ENCODE results near the gene EXOC6B. TPM values are rescaled to one million over a fixed set of nuclear protein-coding genes. Genes with fewer than 3 reads are reported as not detected.
"Not testable (repeated sequence)": the region's sequence is repeated elsewhere in the genome, so short reads cannot be mapped to it uniquely, and the experiment has no call there.

Gene EXOC6B
- polyA plus RNA-seq, 4 donors: 6.9 to 12.6 (median 8.5) TPM

DNA sequence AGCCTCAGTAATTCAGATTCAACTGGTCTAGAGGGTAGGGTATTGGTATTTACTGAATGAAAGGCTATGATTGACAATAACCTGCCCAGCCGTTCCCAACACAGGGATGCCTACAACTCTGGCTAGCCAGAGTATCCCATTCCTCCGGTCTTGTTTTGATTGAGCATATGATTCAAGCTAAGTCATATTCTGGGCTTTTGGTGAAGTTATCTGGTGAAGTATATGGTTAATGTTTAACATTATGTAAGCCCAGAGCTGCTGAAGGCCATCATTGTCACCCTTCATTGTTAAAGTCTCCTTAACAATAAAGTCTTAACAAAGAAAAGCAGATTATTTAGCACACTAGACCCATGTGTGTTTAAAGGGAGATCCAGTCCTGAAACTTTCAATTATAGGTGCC is 152.6 kb downstream of the EXOC6B start:
- H3K4me1 ChIP-seq (ENCODE audit: control insufficient read depth in 3 of 3, insufficient read depth in 2 of 3, low read depth in 1 of 3, low read length in 2 of 3): peaks cover 0 to 2% (median 0%) of the 10 kb centered on the region in 3 donors
- H3K9me3 ChIP-seq (ENCODE audit: control insufficient read depth in 2 of 2, insufficient read depth in 1 of 2, low read depth in 1 of 2, low read length in 1 of 2): no peaks in the 10 kb centered on the region
- WGBS, 3 donors: 12 to 74% (median 35%) methylated on average over 2 of the region's 2 CpGs
- no peak overlapping the region for H3K27ac ChIP-seq (ENCODE audit: low read depth in 1 of 3, low read length in 2 of 3)
- H3K27me3 ChIP-seq (ENCODE audit: control insufficient read depth in 3 of 3, insufficient read depth in 3 of 3, low read length in 3 of 3): no peaks in the 10 kb centered on the region
- no peak overlapping the region for H3K4me3 ChIP-seq (ENCODE audit: low read depth in 1 of 3, low read length in 3 of 3)
- H3K36me3 ChIP-seq (ENCODE audit: control insufficient read depth in 3 of 3, insufficient read depth in 2 of 3, low read depth in 1 of 3, low read length in 3 of 3): no peaks in the 10 kb centered on the region
- peak; percentile 48 to 49 for DNase-seq
- FAIRE-seq: no peak

DNA sequence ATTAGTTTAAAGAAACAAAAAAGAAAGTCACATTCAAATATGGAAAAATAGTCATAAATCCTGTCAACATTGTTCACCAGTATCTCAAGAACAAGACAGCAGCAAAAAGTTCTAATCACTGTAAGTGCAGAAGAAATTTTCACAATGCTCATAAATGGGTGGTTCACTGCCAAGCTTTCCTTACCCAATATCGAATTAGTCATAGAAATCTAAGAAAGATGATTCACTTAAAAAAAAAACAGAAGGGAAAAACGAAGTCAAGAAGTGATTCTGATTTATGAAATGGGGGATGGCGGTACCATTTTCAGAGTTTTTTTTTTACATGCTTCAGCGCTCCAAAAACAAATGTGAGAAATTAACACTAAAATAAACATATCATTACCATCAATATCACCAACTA is 156.7 kb downstream of the EXOC6B start:
- Histone ChIP-seq H3K27me3 (ENCODE audit: control insufficient read depth in 3 of 3, insufficient read depth in 3 of 3, low read length in 3 of 3) (no peaks in the 10 kb centered on the region), H3K9me3 (ENCODE audit: control insufficient read depth in 2 of 2, insufficient read depth in 1 of 2, low read depth in 1 of 2, low read length in 1 of 2) (peaks cover 0 to 10% of the 10 kb centered on the region in 2 donors), H3K27ac (ENCODE audit: low read depth in 1 of 3, low read length in 2 of 3) (no peak overlapping the region), H3K4me1 (ENCODE audit: control insufficient read depth in 3 of 3, insufficient read depth in 2 of 3, low read depth in 1 of 3, low read length in 2 of 3) (peaks cover 0 to 2% (median 0%) of the 10 kb centered on the region in 3 donors), H3K36me3 (ENCODE audit: control insufficient read depth in 3 of 3, insufficient read depth in 2 of 3, low read depth in 1 of 3, low read length in 3 of 3) (peaks cover 0 to 5% (median 0%) of the 10 kb centered on the region in 3 donors), H3K4me3 (ENCODE audit: low read depth in 1 of 3, low read length in 3 of 3) (no peak overlapping the region)
- DNase-seq: no peak
- 79 to 84% (median 83%) methylated on average over 4 of the region's 4 CpGs for WGBS, 3 donors
- no peak for FAIRE-seq

DNA sequence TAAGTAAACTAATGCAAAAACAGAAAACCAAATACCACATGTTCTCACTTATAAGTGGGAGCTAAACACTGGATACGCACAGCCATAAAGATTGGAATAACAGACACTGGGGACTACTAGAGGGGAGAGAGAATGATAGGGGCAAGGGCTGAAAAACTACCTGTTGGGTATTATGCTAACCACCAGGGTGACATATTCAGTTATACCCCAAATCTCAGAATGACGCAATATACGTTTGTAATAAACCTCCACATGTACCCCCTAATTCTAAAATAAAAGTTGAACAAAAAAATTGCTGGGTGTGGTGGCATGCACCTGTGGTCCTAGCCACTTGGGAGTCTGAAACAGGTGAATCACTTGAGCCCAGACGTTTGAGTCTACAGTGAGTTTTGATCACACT is 157.2 kb downstream of the EXOC6B start:
- no peak for FAIRE-seq
- H3K27ac ChIP-seq (ENCODE audit: low read depth in 1 of 3, low read length in 2 of 3): no peak overlapping the region

DNA sequence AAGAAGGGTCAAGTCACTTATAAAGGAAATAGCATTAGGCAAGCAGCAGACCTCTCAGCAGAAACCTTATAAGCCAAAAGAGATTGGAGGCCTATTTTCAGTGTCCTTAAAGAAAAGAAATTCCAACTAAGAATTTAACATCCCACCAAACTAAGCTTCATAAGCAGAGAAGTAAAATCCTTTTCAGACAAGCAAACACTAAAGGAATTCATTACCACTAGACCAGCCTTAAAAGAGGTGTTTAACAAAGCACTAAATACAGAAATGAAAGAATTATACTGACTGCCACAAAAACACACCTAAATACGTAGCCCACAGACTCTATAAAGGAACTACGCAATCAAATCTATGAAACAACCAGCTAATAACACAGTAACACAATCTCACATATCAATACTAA is 160.4 kb downstream of the EXOC6B start:
- 95 to 97% (median 96%) methylated on average over 2 of the region's 2 CpGs for WGBS, 3 donors
- H3K4me3 ChIP-seq (ENCODE audit: low read depth in 1 of 3, low read length in 3 of 3): no peak overlapping the region
- H3K4me1 ChIP-seq (ENCODE audit: control insufficient read depth in 3 of 3, insufficient read depth in 2 of 3, low read depth in 1 of 3, low read length in 2 of 3): no peaks in the 10 kb centered on the region
- FAIRE-seq (no peak), DNase-seq (no peak)
- H3K9me3 ChIP-seq (ENCODE audit: control insufficient read depth in 2 of 2, insufficient read depth in 1 of 2, low read depth in 1 of 2, low read length in 1 of 2): peaks cover 0 to 17% of the 10 kb centered on the region in 2 donors
- no peak overlapping the region for H3K27ac ChIP-seq (ENCODE audit: low read depth in 1 of 3, low read length in 2 of 3)
- H3K36me3 ChIP-seq (ENCODE audit: control insufficient read depth in 3 of 3, insufficient read depth in 2 of 3, low read depth in 1 of 3, low read length in 3 of 3): peaks cover 0 to 5% (median 0%) of the 10 kb centered on the region in 3 donors
- H3K27me3 ChIP-seq (ENCODE audit: control insufficient read depth in 3 of 3, insufficient read depth in 3 of 3, low read length in 3 of 3): no peaks in the 10 kb centered on the region

More for the DNA sequence above, 157.2 kb downstream of the EXOC6B start:
- no peak overlapping the region for H3K4me3 ChIP-seq (ENCODE audit: low read depth in 1 of 3, low read length in 3 of 3)
- no peak for DNase-seq
- peaks cover 0 to 13% of the 10 kb centered on the region in 2 donors for H3K9me3 ChIP-seq (ENCODE audit: control insufficient read depth in 2 of 2, insufficient read depth in 1 of 2, low read depth in 1 of 2, low read length in 1 of 2)
- 92 to 94% (median 93%) methylated on average over 4 of the region's 4 CpGs for WGBS, 3 donors
- peaks cover 0 to 2% (median 0%) of the 10 kb centered on the region in 3 donors for H3K4me1 ChIP-seq (ENCODE audit: control insufficient read depth in 3 of 3, insufficient read depth in 2 of 3, low read depth in 1 of 3, low read length in 2 of 3)
- H3K27me3 ChIP-seq (ENCODE audit: control insufficient read depth in 3 of 3, insufficient read depth in 3 of 3, low read length in 3 of 3): no peaks in the 10 kb centered on the region
- H3K36me3 ChIP-seq (ENCODE audit: control insufficient read depth in 3 of 3, insufficient read depth in 2 of 3, low read depth in 1 of 3, low read length in 3 of 3): peaks cover 0 to 5% (median 0%) of the 10 kb centered on the region in 3 donors

DNA sequence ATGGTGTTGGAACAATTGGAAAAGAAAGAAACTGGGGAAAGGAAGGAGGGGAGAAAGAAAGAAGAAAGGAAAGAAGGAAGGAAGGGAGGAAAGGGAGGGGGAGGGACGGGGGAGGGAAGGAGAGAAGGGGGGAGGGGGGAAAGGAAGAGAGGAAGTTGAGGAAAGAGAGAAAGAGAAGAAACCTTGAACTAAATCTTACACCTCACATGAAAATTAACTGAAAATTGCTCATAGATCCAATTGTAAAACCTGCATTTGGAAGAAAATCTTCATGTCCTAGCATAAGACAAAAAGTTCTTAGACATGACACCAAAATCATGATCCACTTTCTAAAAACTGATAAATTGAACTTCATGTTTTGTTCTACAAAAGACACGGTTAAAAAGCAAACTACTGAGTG is 163.8 kb downstream of the EXOC6B start:
- 67 to 88% (median 80%) methylated on average over 2 of the region's 2 CpGs for WGBS, 3 donors
- FAIRE-seq (no peak), DNase-seq (no peak)
- no peaks in the 10 kb centered on the region for H3K4me1 ChIP-seq (ENCODE audit: control insufficient read depth in 3 of 3, insufficient read depth in 2 of 3, low read depth in 1 of 3, low read length in 2 of 3)
- H3K9me3 ChIP-seq (ENCODE audit: control insufficient read depth in 2 of 2, insufficient read depth in 1 of 2, low read depth in 1 of 2, low read length in 1 of 2): peaks cover 0 to 17% of the 10 kb centered on the region in 2 donors
- peaks cover 0 to 5% (median 0%) of the 10 kb centered on the region in 3 donors for H3K36me3 ChIP-seq (ENCODE audit: control insufficient read depth in 3 of 3, insufficient read depth in 2 of 3, low read depth in 1 of 3, low read length in 3 of 3)
- H3K27me3 ChIP-seq (ENCODE audit: control insufficient read depth in 3 of 3, insufficient read depth in 3 of 3, low read length in 3 of 3): no peaks in the 10 kb centered on the region
- H3K27ac ChIP-seq (ENCODE audit: low read depth in 1 of 3, low read length in 2 of 3): no peak overlapping the region
- H3K4me3 ChIP-seq (ENCODE audit: low read depth in 1 of 3, low read length in 3 of 3): no peak overlapping the region

DNA sequence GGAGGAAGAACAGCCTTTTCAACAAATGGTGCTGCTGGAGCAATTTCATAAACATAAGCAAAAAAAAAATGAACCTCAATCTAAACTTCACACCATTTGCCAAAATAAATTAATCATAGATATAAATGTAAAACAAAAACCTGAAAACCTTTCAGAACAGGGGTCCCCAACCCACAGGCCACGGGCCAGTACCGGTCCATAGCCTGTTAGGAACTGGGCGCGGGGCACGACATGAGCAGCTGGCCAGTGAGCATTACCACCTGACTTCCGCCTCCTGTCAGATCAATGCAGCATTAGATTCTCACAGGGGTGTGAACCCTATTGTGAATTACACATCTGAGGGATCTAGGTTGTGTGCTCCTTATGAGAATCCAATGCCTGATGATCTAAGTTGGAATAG is 176.0 kb downstream of the EXOC6B start:
- DNase-seq (no peak), FAIRE-seq (no peak)
- WGBS, 3 donors: 93 to 96% (median 96%) methylated on average over 6 of the region's 6 CpGs
- Histone ChIP-seq H3K27ac (ENCODE audit: low read depth in 1 of 3, low read length in 2 of 3) (no peak overlapping the region), H3K4me3 (ENCODE audit: low read depth in 1 of 3, low read length in 3 of 3) (no peak overlapping the region), H3K9me3 (ENCODE audit: control insufficient read depth in 2 of 2, insufficient read depth in 1 of 2, low read depth in 1 of 2, low read length in 1 of 2) (no peaks in the 10 kb centered on the region), H3K4me1 (ENCODE audit: control insufficient read depth in 3 of 3, insufficient read depth in 2 of 3, low read depth in 1 of 3, low read length in 2 of 3) (no peaks in the 10 kb centered on the region), H3K27me3 (ENCODE audit: control insufficient read depth in 3 of 3, insufficient read depth in 3 of 3, low read length in 3 of 3) (no peaks in the 10 kb centered on the region), H3K36me3 (ENCODE audit: control insufficient read depth in 3 of 3, insufficient read depth in 2 of 3, low read depth in 1 of 3, low read length in 3 of 3) (no peaks in the 10 kb centered on the region)

DNA sequence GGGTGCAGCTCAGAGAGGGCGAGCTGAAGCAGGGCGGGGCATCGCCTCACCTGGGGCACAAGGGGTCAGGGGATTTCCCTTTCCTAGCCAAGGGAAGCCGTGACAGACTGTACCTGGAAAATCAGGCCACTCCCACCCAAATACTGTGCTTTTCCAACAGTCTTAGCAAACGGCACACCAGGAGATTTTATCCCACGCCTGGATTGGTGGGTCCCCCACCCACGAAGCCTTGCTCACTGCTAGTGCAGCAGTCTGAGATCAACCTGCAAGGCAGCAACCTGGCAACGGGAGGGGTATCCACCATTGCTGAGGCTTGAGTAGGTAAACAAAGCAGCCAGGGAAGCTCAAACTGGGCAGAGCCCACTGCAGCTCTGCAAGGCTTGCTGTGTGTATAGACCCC is 184.6 kb downstream of the EXOC6B start:
- not testable (repeated sequence) for H3K9me3 ChIP-seq (ENCODE audit: control insufficient read depth in 2 of 2, insufficient read depth in 1 of 2, low read depth in 1 of 2, low read length in 1 of 2); H3K4me1 ChIP-seq (ENCODE audit: control insufficient read depth in 3 of 3, insufficient read depth in 2 of 3, low read depth in 1 of 3, low read length in 2 of 3); H3K36me3 ChIP-seq (ENCODE audit: control insufficient read depth in 3 of 3, insufficient read depth in 2 of 3, low read depth in 1 of 3, low read length in 3 of 3); H3K4me3 ChIP-seq (ENCODE audit: low read depth in 1 of 3, low read length in 3 of 3); H3K27ac ChIP-seq (ENCODE audit: low read depth in 1 of 3, low read length in 2 of 3); FAIRE-seq; H3K27me3 ChIP-seq (ENCODE audit: control insufficient read depth in 3 of 3, insufficient read depth in 3 of 3, low read length in 3 of 3); DNase-seq
- 92 to 95% (median 94%) methylated on average over 8 of the region's 8 CpGs for WGBS, 3 donors

DNA sequence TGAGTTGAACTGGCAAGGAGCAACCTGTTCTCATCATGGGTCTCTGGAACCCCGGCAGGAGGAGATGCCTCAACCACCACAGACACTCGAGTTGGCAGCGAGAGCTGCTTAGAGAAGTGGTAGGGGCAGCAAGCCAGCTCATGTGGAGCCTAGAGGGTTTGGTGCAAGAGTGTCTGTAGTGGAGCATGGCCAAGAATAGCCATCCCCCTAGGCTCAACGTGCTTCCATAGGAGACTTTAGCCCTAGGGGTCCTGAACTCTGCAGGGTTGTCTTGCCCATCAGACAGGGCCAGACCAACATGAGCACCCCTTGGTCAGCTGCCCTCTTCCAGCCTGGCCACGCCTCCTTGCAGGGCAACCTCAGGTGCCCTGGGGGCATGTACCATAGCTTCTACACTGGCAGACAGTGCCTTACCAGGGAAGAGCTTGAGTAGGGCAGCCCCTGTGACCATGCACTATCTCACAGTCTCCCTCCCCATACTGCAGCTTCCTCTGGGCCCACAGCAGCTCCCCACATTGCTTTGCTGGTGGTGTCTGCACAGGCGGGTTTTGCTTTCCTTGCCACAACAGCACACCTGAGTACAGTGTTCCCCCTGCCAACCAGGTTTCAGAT is 187.1 kb downstream of the EXOC6B start:
- no peaks in the 10 kb centered on the region for H3K4me1 ChIP-seq (ENCODE audit: control insufficient read depth in 3 of 3, insufficient read depth in 2 of 3, low read depth in 1 of 3, low read length in 2 of 3)
- H3K9me3 ChIP-seq (ENCODE audit: control insufficient read depth in 2 of 2, insufficient read depth in 1 of 2, low read depth in 1 of 2, low read length in 1 of 2): peaks cover 0 to 9% of the 10 kb centered on the region in 2 donors
- DNase-seq (no peak), FAIRE-seq (no peak)
- no peak overlapping the region for H3K4me3 ChIP-seq (ENCODE audit: low read depth in 1 of 3, low read length in 3 of 3)
- H3K27me3 ChIP-seq (ENCODE audit: control insufficient read depth in 3 of 3, insufficient read depth in 3 of 3, low read length in 3 of 3): no peaks in the 10 kb centered on the region
- peak overlapping the region in 1 of 3 donors; percentile 20 for H3K27ac ChIP-seq (ENCODE audit: low read depth in 1 of 3, low read length in 2 of 3)
- H3K36me3 ChIP-seq (ENCODE audit: control insufficient read depth in 3 of 3, insufficient read depth in 2 of 3, low read depth in 1 of 3, low read length in 3 of 3): no peaks in the 10 kb centered on the region
- 77 to 88% (median 87%) methylated on average over 6 of the region's 6 CpGs for WGBS, 3 donors

DNA sequence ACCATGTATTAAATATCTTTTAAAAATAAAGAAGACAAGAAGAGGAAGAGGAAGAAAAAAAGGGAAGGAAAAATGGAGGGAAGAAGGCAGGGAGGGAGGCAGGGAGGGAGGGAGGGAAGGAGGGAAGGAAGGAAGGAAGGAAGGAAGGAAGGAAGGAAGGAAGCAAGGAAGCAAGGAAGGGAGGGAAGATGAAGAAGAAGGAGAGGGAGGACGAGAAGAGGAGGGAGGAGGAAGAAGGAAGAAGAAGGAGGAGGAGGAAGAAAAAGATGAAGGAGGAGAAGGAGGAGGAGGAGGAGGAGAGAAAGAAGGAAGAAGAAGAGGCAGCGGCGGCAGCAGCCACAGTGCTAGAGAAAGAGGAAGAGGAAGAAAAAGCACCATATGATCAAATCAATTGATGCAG is 189.6 kb downstream of the EXOC6B start:
- no peaks in the 10 kb centered on the region for H3K27me3 ChIP-seq (ENCODE audit: control insufficient read depth in 3 of 3, insufficient read depth in 3 of 3, low read length in 3 of 3)
- no peak overlapping the region for H3K4me3 ChIP-seq (ENCODE audit: low read depth in 1 of 3, low read length in 3 of 3)
- 72 to 98% (median 88%) methylated on average over 3 of the region's 3 CpGs for WGBS, 3 donors
- no peak overlapping the region for H3K27ac ChIP-seq (ENCODE audit: low read depth in 1 of 3, low read length in 2 of 3)
- FAIRE-seq: no peak
- peaks cover 0 to 4% of the 10 kb centered on the region in 2 donors for H3K9me3 ChIP-seq (ENCODE audit: control insufficient read depth in 2 of 2, insufficient read depth in 1 of 2, low read depth in 1 of 2, low read length in 1 of 2)
- DNase-seq: no peak
- no peaks in the 10 kb centered on the region for H3K4me1 ChIP-seq (ENCODE audit: control insufficient read depth in 3 of 3, insufficient read depth in 2 of 3, low read depth in 1 of 3, low read length in 2 of 3)
- H3K36me3 ChIP-seq (ENCODE audit: control insufficient read depth in 3 of 3, insufficient read depth in 2 of 3, low read depth in 1 of 3, low read length in 3 of 3): no peaks in the 10 kb centered on the region
